HEK293 (cell line): ENCODE measurements around the gene ANAPC2.

Experiments used
- CTCF ChIA-PET: fragments of 350-600 bp; formaldehyde crosslinking; extraction: SDS; loops from one replicate; lab custom pipeline; 2021; ENCODE audit warnings: antibody characterized with exemption; lab: Yijun Ruan, JAX
- POLR2A ChIA-PET: fragments of 300-600 bp; formaldehyde crosslinking; extraction: SDS; loops from one replicate; lab custom pipeline; 2020; ENCODE audit warnings: antibody characterized with exemption, inconsistent platforms; lab: Yijun Ruan, JAX
- H3K27ac ChIP-seq: fragments of 200-500 bp; sonication (Bioruptor generic); 2 replicates; pipeline ENCODE4 v1.5.1; 2014; ENCODE audit warnings: low read depth, low read length, control low read depth, inconsistent platforms; ENCODE audit errors: extremely low read depth
- H3K36me3 ChIP-seq, 2 experiments: fragments of 200-500 bp in 1 of 2; sonication (Bioruptor generic) in 1 of 2; 1 replicate in 1 of 2; 2 replicates in 1 of 2; pipeline ENCODE4 v1.5.1; 2014 to 2017; ENCODE audit warnings: inconsistent platforms in 2 of 2, low read length in 2 of 2; ENCODE audit not compliant: control insufficient read depth in 2 of 2, insufficient read depth in 1 of 2
- H3K4me1 ChIP-seq: fragments of 200-500 bp; sonication (Bioruptor generic); 2 replicates; pipeline ENCODE4 v1.5.1; 2014; ENCODE audit warnings: mild to moderate bottlenecking, low read length, inconsistent platforms; ENCODE audit not compliant: control insufficient read depth, insufficient read depth
- H3K4me3 ChIP-seq: 2 replicates; pipeline ENCODE4 v1.5.1; 2011; ENCODE audit warnings: low read depth, mild to moderate bottlenecking, control low read depth, low read length, moderate library complexity
- H3K9me3 ChIP-seq: fragments of 200-500 bp; sonication (Bioruptor generic); 2 replicates; pipeline ENCODE4 v1.5.1; 2014; ENCODE audit warnings: low read depth, low read length, inconsistent platforms; ENCODE audit not compliant: control insufficient read depth, insufficient read depth
- ATF2 ChIP-seq: fragments of 450-650 bp; formaldehyde crosslinking; IDR thresholded peaks from 2 replicates; pipeline ENCODE4 v1.5.1; 2016; ENCODE audit warnings: missing biosample characterization, missing genetic modification characterization, low read depth
- BCL11B ChIP-seq: fragments of 450-650 bp; formaldehyde crosslinking; IDR thresholded peaks from 2 replicates; pipeline ENCODE4 v1.5.1; 2016; ENCODE audit warnings: low read depth, missing biosample characterization, missing genetic modification characterization
- KLF1 ChIP-seq: fragments of 450-650 bp; formaldehyde crosslinking; IDR thresholded peaks from 2 replicates; pipeline ENCODE4 v1.5.1; 2016; ENCODE audit warnings: missing biosample characterization, missing genetic modification characterization
- KLF17 ChIP-seq: fragments of 450-650 bp; formaldehyde crosslinking; IDR thresholded peaks from 2 replicates; pipeline ENCODE4 v1.5.1; 2016; ENCODE audit warnings: missing biosample characterization, missing genetic modification characterization
- KLF7 ChIP-seq: fragments of 450-650 bp; formaldehyde crosslinking; IDR thresholded peaks from 2 replicates; pipeline ENCODE4 v1.5.1; 2016; ENCODE audit warnings: missing biosample characterization, missing genetic modification characterization, borderline replicate concordance
- KLF8 ChIP-seq: fragments of 450-650 bp; formaldehyde crosslinking; IDR thresholded peaks from 2 replicates; pipeline ENCODE4 v1.5.1; 2016; ENCODE audit warnings: missing biosample characterization, missing genetic modification characterization
- OSR2 ChIP-seq: fragments of 450-650 bp; formaldehyde crosslinking; IDR thresholded peaks from 2 replicates; pipeline ENCODE4 v1.5.1; 2016; ENCODE audit warnings: missing biosample characterization, missing genetic modification characterization
- PATZ1 ChIP-seq: fragments of 450-650 bp; formaldehyde crosslinking; IDR thresholded peaks from 2 replicates; pipeline ENCODE4 v1.5.1; 2016; ENCODE audit warnings: missing biosample characterization, missing genetic modification characterization
- PRDM1 ChIP-seq: fragments of 450-650 bp; formaldehyde crosslinking; IDR thresholded peaks from 2 replicates; pipeline ENCODE4; 2016; ENCODE audit warnings: missing biosample characterization, missing genetic modification characterization
- SP7 ChIP-seq: fragments of 450-650 bp; formaldehyde crosslinking; IDR thresholded peaks from 2 replicates; pipeline ENCODE4 v1.5.1; 2016; ENCODE audit warnings: missing biosample characterization, missing genetic modification characterization
- YY1 ChIP-seq: fragments of 450-650 bp; formaldehyde crosslinking; IDR thresholded peaks from 2 replicates; pipeline ENCODE4 v1.5.1; 2018; ENCODE audit warnings: missing biosample characterization, missing genetic modification characterization
- YY2 ChIP-seq: fragments of 450-650 bp; formaldehyde crosslinking; IDR thresholded peaks from 2 replicates; pipeline ENCODE4 v1.5.1; 2016; ENCODE audit warnings: missing biosample characterization, missing genetic modification characterization
- ZBTB1 ChIP-seq: fragments of 450-650 bp; formaldehyde crosslinking; IDR thresholded peaks from 2 replicates; pipeline ENCODE4 v1.5.1; 2016; ENCODE audit warnings: missing biosample characterization, missing genetic modification characterization
- ZNF138 ChIP-seq: fragments of 450-650 bp; formaldehyde crosslinking; IDR thresholded peaks from 2 replicates; pipeline ENCODE4 v1.5.1; 2016; ENCODE audit warnings: missing biosample characterization, missing genetic modification characterization, borderline replicate concordance
- ZNF248 ChIP-seq: fragments of 450-650 bp; formaldehyde crosslinking; IDR thresholded peaks from 2 replicates; pipeline ENCODE4 v1.5.1; 2017; ENCODE audit warnings: missing biosample characterization, missing genetic modification characterization
- ZNF266 ChIP-seq: fragments of 450-650 bp; formaldehyde crosslinking; IDR thresholded peaks from 2 replicates; pipeline ENCODE4 v1.5.1; 2016; ENCODE audit warnings: missing biosample characterization, missing genetic modification characterization, low read depth
- ZNF280D ChIP-seq: fragments of 450-650 bp; formaldehyde crosslinking; IDR thresholded peaks from 2 replicates; pipeline ENCODE4 v1.5.1; 2016; ENCODE audit warnings: missing biosample characterization, missing genetic modification characterization
- ZNF292 ChIP-seq: fragments of 450-650 bp; formaldehyde crosslinking; IDR thresholded peaks from 2 replicates; pipeline ENCODE4 v1.5.1; 2016; ENCODE audit warnings: low read depth, missing biosample characterization, missing genetic modification characterization, borderline replicate concordance
- ZNF341 ChIP-seq: fragments of 450-650 bp; formaldehyde crosslinking; IDR thresholded peaks from 2 replicates; pipeline ENCODE4; 2016; ENCODE audit warnings: low read depth, missing biosample characterization, missing genetic modification characterization
- ZNF354C ChIP-seq: fragments of 450-650 bp; formaldehyde crosslinking; IDR thresholded peaks from 2 replicates; pipeline ENCODE4 v1.5.1; 2016; ENCODE audit warnings: missing biosample characterization, missing genetic modification characterization, low read depth, borderline replicate concordance
- ZNF362 ChIP-seq: fragments of 450-650 bp; formaldehyde crosslinking; IDR thresholded peaks from 2 replicates; pipeline ENCODE4 v1.5.1; 2016; ENCODE audit warnings: missing biosample characterization, missing genetic modification characterization
- ZNF514 ChIP-seq: fragments of 450-650 bp; formaldehyde crosslinking; IDR thresholded peaks from 2 replicates; pipeline ENCODE4 v1.5.1; 2016; ENCODE audit warnings: missing biosample characterization, missing genetic modification characterization
- ZNF561 ChIP-seq: fragments of 450-650 bp; IDR thresholded peaks from 2 replicates; pipeline ENCODE4 v1.5.1; 2018; ENCODE audit warnings: missing biosample characterization, missing genetic modification characterization, borderline replicate concordance
- ZNF610 ChIP-seq: fragments of 450-650 bp; formaldehyde crosslinking; IDR thresholded peaks from 2 replicates; pipeline ENCODE4 v1.5.1; 2016; ENCODE audit warnings: missing biosample characterization, missing genetic modification characterization, borderline replicate concordance
- ZNF776 ChIP-seq: fragments of 450-650 bp; formaldehyde crosslinking; IDR thresholded peaks from 2 replicates; pipeline ENCODE4 v1.5.0; 2017; ENCODE audit warnings: missing biosample characterization, missing genetic modification characterization, borderline replicate concordance
- ZNF792 ChIP-seq: fragments of 450-650 bp; formaldehyde crosslinking; IDR thresholded peaks from 2 replicates; pipeline ENCODE4 v1.5.1; 2016; ENCODE audit warnings: missing biosample characterization, missing genetic modification characterization

The ANAPC2 gene

GRCh38 chr9:137168573-137168903 is 19.8 kb downstream of the ANAPC2 start (continued):
- TF ChIP-seq ZNF362 (tag by site-specific recombination) (no peak), ZNF792 (tag by site-specific recombination) (peak; percentile 98), ZNF354C (no peak), PRDM1 (no peak)

- ChIA-PET POLR2A (interaction anchor here (0.6 to 7.4 kb wide), 8 partner anchors 8 to 89 kb away, joined by 3 to 53 read pairs (median 6); partner anchors contain the start of genes ANAPC2 and SSNA1), CTCF (interaction anchor here (1.6 kb wide), 1 partner anchor 22 kb away, joined by 4 read pairs; no protein-coding TSS in a partner anchor)
- no peaks in the 10 kb centered on the region; the same call in 1 of the 2 replicates for H3K4me1 ChIP-seq
- H3K4me3 ChIP-seq = no peak overlapping the region; the same call in 1 of the 2 replicates
- no peaks in the 10 kb centered on the region for H3K9me3 ChIP-seq
- no peaks in the 10 kb centered on the region for H3K36me3 ChIP-seq
- no peak overlapping the region for H3K27ac ChIP-seq
- TF ChIP-seq ZNF362 (tag by site-specific recombination) (no peak), KLF7 (peak; percentile 52; the same call in 1 of the 2 replicates), OSR2 (tag by site-specific recombination) (0 out of 2 replicates have a peak, but pooled peaks have one; percentile 28), ZNF248 (no peak), BCL11B (tag by site-specific recombination) (peak; percentile 47), PATZ1 (tag by site-specific recombination) (peak; percentile 81), YY1 (no peak), ZNF341 (tag by site-specific recombination) (peak; percentile 13; the same call in 1 of the 2 replicates), KLF1 (peak; percentile 100), ZBTB1 (tag by site-specific recombination) (no peak), ZNF266 (tag by site-specific recombination) (no peak), ZNF138 (tag by site-specific recombination) (no peak), ZNF561 (tag by site-specific recombination) (no peak), KLF17 (tag by site-specific recombination) (peak; percentile 89), ZNF514 (tag by site-specific recombination) (no peak), SP7 (tag by site-specific recombination) (peak; percentile 66), ZNF610 (tag by site-specific recombination) (no peak), ZNF776 (tag by site-specific recombination) (no peak), ZNF292 (tag by site-specific recombination) (no peak), KLF8 (tag by site-specific recombination) (0 out of 2 replicates have a peak, but pooled peaks have one; percentile 37), YY2 (no peak), ZNF280D (tag by site-specific recombination) (no peak), ATF2 (tag by site-specific recombination) (no peak)
These were observed 20.4 kb downstream of the ANAPC2 start for GRCh38 chr9:137167747-137168572.
